NCI-H82 (cell line): ENCODE data around the gene ABHD15.

Source experiments
- DNase-seq: peaks from one replicate; lab custom pipeline; 2025; lab: John Stamatoyannopoulos, UW

ABHD15 gene

DNA sequence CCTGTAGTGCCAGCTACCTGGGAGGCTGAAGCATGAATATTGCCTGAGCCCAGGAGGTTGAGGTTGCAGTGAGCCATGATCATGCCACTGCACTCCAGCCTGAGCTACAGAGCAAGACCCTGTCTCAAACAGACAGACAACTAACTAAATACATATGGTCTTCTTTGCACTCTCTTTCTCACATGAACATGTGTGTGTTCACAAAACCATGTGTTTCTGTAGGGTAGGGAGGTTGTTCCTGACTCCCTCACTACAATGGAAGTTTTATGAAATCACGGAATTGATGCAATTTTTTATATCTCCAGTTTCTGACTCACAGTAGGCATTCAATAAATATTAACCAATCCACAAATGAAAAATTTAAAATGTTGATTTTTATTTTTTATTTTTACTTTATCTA is 48.5 kb downstream of the ABHD15 start:
- no peak for DNase-seq

DNA sequence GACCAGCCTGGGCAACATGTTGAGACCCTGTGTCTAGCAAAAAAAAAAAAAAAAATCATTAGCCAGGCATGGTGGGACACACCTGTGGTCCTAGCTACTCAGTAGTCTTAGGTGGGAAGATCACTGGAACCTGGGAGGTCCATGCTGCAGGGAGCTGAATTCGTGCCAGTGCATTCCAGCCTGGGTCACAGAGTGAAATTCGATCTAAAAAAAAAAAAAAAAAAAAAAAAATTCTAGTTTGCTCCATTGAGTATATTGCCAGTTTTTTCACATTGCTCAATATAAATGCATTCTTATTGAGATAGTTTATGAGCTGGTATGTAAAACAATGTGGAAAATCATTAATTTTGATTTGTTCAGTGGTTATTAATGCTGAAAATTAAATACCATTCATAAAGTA is 52.0 kb downstream of the ABHD15 start:
- no peak for DNase-seq

DNA sequence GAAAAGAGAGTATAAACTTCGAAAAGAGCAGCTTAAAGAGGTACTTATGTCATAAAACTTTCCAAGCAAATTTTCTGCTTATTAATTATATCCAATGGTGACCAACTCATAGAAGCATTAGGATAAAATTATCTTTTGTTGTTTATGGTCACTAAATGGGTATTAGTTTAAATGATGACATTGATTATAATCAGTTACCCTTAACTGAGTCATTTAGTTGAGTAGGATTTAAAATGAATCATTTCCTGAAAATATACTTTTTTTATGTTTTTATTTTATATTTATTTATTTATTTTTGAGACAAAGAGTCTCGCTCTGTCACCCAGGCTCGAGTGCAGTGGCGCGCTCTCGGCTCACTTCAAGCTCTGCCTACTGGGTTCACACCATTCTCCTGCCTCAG is 55.9 kb downstream of the ABHD15 start:
- DNase-seq, result no peak
